ENCODE measurements around the gene XIRP2.
"Not testable (repeated sequence)": the region's sequence is repeated elsewhere in the genome, so short reads cannot be mapped to it uniquely, and the experiment has no call there.

XIRP2 gene

DNA sequence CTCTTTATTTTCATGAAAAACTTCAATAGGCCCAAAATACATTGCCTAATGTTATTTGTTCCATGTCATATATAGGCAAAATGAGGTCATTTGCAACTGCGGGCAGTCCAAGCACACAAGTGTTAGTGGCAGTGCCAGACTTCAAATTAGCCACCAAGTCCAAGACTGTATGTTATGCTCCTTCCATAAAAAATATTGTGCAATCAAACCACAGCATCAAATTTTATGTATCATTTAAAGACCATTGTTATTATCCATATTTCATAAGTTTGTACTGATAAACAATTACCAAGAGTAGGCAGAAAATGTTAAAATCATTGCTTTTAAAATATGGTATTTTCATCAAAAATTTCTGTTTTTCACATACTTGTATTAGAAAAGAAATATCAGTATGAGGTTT lies 54.1 kb downstream of the XIRP2 start:
- no peak for DNase-seq (ENCODE audit: low spot score)

- no peak for DNase-seq (ENCODE audit: low spot score)
Measured at GRCh38 chr2:166944909-166945308, 56.6 kb downstream of the XIRP2 start.

DNA sequence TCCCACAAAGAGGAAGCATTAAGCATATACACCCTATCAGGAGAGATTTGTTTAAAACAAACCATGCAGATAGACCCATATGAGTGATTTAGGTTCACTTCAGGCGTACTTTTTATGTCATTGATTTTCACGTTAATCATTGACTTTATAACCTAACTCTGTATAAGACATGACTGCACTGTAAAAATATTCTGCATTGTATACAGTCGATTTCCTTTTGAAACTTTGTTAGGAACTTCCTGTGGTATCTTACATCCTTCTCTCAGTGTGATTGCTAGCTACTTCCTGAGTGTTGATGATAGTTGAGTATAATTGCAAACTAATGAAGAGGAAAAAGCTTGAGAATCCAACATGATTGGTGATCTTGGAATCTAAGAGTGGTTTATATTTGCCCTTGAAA lies 69.4 kb downstream of the XIRP2 start:
- no peak for DNase-seq (ENCODE audit: low spot score)

DNA sequence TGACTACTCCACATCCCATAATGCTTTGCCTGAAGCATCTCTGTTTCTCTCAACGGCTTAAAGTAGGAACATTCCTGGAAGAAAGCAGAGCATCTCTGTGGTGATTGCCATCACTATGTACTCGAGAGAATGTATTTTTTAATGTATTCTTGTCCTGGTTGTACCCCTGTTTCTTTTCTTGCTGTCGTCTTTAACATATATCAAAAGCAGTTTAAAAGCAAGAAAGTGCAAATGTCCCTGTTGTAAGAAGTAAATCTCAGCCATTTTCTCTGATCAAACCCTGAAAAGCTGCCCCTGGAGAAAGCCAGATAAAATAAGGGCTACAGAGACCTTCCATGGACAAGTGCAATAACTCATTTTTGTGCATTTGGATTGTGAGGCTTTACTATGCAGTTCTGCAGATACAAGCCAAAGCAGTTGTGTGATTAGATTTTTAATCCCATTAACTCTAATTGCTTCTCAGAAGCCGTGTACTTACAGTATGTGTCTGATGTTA lies 70.8 kb downstream of the XIRP2 start:
- DNase-seq (ENCODE audit: low spot score), result no peak

DNA sequence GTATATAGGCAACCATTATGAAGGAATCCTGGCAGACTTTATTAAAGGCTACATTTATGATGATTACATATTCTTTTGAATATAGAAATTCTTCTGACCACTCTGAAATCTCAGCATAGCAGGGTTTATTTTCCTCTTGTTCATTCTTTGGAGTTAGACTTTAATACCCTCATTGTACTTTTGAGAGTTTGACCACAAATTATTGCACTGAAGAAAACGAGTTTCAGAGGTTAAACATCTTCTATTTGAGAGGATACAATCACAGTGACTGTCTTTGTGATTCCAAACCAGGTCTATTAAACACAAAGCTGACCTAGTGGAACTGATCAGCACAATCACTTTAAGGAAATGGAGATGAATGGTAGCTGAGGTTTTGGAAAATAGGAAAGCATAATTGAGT lies 71.3 kb downstream of the XIRP2 start:
- DNase-seq (ENCODE audit: low spot score), result no peak

DNA sequence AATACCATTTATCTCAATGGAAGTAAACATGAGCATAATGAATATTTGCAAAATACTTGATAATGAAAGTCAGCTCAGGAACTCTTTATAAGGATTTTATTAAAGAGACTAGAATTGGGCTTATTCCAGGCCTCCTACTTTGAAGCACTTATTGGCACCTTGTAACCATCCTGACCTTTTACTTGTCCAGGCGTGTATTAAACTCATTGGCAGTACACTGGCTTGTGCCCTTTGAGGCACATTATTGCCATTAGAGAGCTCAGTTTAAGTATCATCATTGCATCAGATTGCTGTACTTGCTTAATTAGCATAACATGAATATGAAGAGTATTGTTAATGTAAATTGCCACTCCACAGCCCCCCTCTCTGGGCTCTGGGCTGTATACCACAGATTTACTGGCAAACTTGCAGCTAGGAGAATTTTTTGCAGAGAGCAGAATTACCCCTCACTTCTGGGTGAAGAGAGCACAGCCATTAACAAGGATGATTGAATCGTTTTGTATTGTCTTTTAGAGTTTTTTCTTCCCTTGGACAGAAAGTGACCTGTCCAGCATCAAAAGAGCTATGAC lies 72.5 kb downstream of the XIRP2 start:
- no peak for DNase-seq (ENCODE audit: low spot score)

DNA sequence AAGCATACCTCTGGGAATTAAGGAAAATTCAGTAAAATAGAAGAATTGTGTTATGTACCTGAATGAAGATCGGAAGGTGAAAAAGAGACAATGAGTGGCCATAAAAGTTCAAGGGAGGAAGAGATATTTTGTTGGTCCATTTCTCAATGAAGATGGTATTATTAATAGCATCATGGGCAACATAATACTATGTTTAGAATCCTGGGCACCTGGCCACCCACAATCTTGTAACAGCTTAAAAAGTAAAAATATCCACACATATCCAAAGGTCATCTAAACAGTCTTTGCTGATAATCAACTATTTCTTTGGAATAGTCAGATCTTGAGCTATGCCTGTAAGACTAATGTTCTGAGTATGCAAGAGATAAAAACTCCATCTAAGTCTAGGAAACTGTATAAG lies 73.7 kb downstream of the XIRP2 start:
- DNase-seq (ENCODE audit: low spot score), result no peak

DNA sequence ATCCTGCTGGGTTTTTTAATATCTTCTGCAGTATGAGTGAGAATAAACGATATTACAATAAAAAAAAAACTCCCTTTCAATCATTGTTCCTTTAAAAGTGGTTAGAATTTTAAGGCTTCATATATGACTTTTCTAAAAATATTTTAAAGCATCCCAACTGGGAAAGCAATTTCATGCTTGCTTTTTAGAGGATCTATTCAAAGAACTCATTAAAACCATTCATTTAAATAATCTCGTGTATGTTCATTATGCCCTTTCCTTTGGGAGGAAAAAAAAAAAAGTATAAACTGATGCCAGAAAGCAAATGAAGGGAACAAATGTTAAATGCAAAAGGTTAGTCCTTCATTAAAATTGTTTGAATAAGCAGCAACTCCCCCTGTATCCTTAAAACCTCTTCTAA lies 81.2 kb downstream of the XIRP2 start:
- DNase-seq (ENCODE audit: low spot score), result no peak

DNA sequence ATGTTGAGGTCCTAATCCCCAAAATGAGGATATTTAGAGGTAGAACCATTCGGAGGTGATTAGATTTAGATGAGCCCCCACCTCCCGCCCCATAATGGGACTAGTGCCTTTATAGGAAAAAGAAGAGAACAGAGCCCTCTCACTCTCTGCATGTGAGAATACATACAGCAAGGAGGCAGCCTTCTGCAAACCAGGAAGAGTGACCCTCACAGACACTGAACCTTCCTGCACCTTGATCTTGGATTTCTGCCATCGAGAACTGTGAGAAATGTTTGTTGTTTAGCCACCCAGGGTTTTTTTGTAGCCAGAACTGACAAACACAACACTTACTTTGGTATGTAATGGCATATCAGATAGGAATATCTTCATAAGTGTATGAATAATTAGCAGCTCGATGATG lies 83.7 kb downstream of the XIRP2 start:
- no peak for DNase-seq (ENCODE audit: low spot score)

- no peak for DNase-seq (ENCODE audit: low spot score)
Measured at GRCh38 chr2:166972418-166972817, 84.1 kb downstream of the XIRP2 start.

DNA sequence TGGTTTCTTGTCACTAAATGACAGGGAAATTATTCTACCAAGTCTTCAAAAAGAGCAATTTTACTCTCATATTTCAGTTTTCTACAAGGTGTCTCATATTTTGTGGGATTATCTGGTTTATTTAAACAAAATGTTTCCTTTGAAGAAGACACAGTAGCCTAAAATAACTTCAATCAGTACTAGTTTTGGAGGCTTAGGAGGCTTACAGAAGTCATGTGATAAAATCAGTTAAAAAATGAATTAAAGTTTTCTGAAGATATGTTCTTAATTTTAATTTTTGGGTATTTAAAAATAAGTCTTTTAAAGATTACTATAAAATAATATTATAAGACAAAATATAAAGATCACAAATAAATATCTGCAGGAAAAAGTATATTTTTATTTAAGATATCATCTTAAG lies 95.9 kb downstream of the XIRP2 start:
- no peak for DNase-seq (ENCODE audit: low spot score)

DNA sequence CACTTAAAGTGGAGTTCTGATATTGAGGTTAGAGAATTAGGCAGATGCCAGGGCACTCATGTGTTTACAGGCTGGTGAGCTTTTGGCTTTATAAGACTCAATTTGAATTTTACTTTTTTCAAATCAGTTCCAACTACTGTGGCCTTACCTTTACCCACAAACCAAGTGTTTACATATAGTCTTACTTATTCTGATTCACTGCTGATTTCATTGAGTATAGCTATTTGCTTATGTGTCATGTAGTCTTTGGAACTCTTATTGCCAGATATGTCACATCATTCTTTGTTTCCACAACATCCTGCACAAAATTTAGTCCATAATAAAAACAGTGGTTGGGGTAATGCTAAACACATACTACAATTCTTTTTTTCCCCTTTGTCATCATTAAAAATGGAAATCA lies 96.5 kb downstream of the XIRP2 start:
- no peak for DNase-seq (ENCODE audit: low spot score)

GRCh38 chr2:166994588-166995336 lies 106.5 kb downstream of the XIRP2 start:
- no peak for DNase-seq (ENCODE audit: low spot score)

DNA sequence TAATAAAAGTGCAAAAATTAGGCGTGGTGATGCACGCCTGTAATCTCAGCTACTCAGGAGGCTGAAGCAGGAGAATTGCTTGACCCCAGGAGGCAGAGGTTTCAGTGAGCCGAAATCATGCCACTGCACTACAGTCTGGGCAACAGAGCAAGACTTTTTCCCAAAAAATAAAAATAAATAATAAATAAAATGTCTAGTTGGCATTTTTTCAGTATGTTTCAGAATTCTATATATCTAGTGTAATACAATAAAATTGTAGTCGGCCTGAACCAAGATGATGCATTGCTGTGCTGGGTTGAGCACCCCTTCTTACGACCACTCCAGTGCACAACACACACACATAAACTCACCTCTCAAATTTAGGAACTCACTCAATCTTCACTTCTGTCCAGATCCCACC lies 108.2 kb downstream of the XIRP2 start:
- DNase-seq (ENCODE audit: low spot score), result no peak

DNA sequence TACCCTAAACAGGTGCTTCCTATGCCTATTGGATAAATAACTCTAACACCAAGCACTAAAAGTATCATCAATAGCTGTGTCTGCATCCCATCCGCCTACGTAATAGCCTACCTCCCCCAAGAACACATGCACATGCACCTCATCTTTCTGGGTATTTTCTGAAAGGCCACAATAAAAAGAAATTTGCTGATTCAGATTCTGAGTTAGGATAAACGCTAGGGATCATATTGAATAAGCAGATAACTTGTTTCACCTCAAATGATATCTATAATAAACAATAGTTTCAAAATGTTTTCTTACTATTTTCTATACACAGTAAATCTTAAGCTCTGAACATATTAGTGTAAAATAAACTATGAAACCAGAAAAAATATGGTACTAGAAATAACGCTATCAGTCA lies 112.9 kb downstream of the XIRP2 start:
- DNase-seq (ENCODE audit: low spot score), result no peak

- no peak for DNase-seq (ENCODE audit: low spot score)
Measured at GRCh38 chr2:167005096-167005495, 116.8 kb downstream of the XIRP2 start.

- DNase-seq (ENCODE audit: low spot score), result no peak
Measured at GRCh38 chr2:167013227-167013626, 124.9 kb downstream of the XIRP2 start.

GRCh38 chr2:167015806-167016205 lies 127.5 kb downstream of the XIRP2 start:
- no peak for DNase-seq (ENCODE audit: low spot score)

DNA sequence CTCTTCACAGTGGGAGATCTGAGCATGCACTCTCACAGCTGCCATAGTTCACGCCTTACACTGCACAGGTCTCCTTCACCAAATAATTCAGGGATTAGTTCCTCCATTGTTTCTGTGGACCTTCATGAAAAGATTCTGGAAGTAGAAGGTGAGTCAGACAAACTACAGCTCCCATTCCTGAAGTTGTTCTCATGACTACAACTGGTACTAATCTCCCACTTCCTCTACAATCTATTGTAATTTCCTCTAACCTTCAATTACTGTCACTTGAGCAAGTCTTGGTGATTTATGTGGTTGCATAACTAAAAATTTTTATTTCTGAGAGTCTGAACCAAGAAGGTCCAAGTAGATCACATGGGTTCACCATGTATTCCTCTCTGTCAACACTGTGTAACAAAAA lies 128.7 kb downstream of the XIRP2 start:
- DNase-seq (ENCODE audit: low spot score), result no peak

DNA sequence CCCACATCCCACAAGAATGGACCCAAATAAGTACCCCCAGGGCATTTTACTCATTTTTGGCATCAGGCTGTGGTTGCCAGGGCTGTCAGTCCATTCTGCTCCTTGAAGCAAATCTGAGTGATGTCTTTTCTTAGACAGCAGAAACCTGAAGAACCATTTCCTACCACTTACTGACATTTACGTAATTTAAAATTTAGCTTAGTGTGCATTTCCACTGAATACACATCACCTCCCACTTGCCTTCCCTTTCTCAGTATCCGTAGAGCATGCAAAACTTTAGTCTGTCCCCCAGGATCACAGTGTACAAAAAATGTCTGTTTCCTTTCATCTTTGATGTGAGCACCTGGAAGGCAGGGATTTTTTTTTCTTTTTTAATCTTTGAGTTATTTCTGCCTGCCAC lies 130.3 kb downstream of the XIRP2 start:
- DNase-seq (ENCODE audit: low spot score), result no peak

- no peak for DNase-seq (ENCODE audit: low spot score)
Measured at GRCh38 chr2:167028503-167028902, 140.2 kb downstream of the XIRP2 start.

DNA sequence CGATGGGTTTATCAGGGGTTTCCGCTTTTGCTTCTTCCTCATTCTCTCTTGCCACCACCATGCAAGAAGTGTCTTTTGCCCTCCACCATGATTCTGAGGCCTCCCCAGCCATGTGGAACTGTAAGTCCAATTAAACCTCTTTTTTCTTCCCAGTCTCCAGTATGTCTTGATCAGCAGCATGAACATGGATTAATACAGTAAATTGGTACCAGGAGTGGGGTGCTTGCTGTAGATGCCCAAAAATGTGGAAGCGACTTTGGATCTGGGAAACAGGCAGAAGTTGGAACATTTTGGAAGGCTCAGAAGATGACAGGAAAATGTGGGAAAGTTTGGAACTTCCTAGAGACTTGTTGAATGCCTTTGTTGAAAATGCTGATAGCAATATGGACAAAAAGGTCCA lies 146.7 kb downstream of the XIRP2 start:
- DNase-seq (ENCODE audit: low spot score), result not testable (repeated sequence)

DNA sequence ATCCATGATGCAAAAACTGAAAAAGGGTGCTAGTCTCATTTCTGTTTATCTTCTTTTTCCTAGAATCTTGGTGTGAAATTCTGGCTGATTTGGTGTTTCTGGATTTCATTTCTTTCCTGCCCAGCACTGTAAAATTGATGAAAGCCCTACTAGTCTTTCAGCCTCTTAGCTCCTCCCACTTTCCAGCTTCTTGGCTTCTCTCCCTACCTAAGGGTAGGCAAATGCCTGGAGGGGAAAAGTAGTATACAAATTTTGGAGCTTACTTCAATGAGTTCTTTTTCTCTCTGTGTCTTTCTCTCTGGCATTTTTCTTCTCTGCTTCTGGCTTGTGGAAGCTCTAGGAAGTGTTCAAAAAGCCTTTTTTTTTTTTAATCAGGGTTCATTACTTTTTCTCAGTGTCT lies 160.5 kb downstream of the XIRP2 start:
- DNase-seq (ENCODE audit: low spot score), result no peak

DNA sequence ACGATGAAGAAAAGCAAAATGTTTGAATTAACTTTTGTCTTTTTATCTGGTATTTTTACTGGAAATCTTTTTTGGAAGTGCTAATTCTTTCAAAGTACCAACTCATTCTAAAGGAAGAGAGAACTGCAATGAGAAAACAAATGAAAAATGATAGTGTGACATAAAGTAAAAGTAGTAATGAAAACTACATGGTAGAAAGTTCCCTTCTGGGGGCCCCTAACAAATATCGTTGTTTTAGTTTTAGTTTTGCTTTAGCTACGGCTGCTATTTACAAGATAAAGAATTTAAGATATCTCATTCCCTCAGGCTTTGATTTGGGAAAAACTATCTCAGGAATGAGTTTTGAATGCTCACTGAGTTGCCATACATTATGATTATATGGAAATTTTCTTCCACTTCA lies 161.4 kb downstream of the XIRP2 start:
- no peak for DNase-seq (ENCODE audit: low spot score)
